ENCODE measurements around the gene SAMD9L. TPM values are rescaled to one million over a fixed set of nuclear protein-coding genes. Genes with fewer than 3 reads are reported as not detected.

SAMD9L gene
- 1 to 10 TPM; 2.0 to 8.9 (median 4.9) TPM for polyA plus RNA-seq

DNA sequence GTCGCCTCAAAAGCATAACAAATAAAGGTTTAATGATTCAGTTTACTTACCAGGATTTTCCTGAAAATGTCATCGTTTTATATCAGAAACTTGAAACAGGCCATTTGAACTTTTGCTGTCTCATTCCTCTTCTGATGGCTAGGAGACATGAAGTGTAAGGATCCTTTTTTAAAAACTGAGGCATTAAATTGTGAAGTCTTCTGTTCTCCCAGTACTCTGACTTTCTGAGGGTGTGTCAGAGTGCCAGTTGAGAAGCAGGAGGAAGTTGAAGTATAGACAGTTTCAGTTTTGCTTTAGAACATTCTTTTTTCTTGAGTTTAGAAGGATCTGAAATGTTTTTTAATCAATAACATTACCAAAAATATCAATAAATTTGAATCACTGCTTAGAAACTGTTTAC lies at the start of gene SAMD9L:
TSS of gene SAMD9L (minus strand) at position 242 of the 400 bp plus-strand sequence. CDS start 12,414 bp downstream, outside the sequence.
- H3K27ac ChIP-seq (ENCODE audit: low read depth, low read length), result no peak within 1 kb of the TSS
- WGBS, 3 donors, result 5 to 43% (median 8%) methylated on average over 2 of the region's 2 CpGs

GRCh38 chr7:93196336-93196735 lies 48.2 kb upstream of the SAMD9L start:
- WGBS, 3 donors, result 42 to 89% (median 49%) methylated on average over 2 of the region's 2 CpGs
- H3K27ac ChIP-seq (ENCODE audit: low read depth, low read length), result no peak overlapping the region

- 60 to 66% (median 65%) methylated on average over 3 of the region's 3 CpGs for WGBS, 3 donors
Observed at GRCh38 chr7:93194386-93194785, 46.2 kb upstream of the SAMD9L start.

GRCh38 chr7:93188870-93189634 lies 40.9 kb upstream of the SAMD9L start:
- 57 to 74% (median 71%) methylated on average over 6 of the region's 6 CpGs for WGBS, 3 donors
- H3K27ac ChIP-seq (ENCODE audit: low read depth, low read length), result no peak overlapping the region

More at GRCh38 chr7:93194386-93194785, 46.2 kb upstream of the SAMD9L start:
- H3K27ac ChIP-seq (ENCODE audit: low read depth, low read length), result no peak overlapping the region

DNA sequence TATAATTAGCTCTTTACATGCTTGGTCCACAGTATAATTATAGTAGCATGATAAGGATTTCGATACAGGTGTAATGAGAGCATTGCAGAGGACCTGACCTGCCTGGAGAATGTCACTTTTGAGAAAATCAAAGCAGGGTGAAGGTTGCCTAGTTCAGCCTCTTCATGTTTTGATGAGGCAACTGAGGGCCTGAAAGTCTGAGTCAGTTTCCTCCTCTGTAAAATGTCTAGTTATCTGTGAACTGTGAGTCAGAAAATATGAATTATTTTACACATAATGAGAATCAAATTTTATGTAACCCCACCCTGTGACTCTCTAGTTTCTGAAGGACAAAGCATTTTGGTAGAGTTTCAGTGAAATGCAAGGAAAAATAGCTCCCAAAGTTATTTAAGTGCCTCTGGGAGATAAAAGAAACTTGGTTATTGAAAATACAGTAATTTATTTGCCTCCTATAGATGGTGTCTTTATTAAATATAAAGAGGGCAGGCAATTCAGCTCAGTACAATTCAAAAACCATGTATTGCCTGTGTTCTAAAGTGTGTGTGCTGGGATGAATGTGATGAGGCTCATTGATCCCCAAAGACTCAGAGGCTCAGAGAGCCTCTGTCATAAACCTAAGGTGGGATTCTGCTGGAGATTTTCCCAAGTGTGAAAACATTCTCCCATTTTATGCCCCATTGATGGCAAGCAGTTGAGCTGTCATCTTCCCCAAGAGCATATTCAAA lies 37.3 kb upstream of the SAMD9L start:
- 53 to 76% (median 62%) methylated on average over 1 of the region's 1 CpG for WGBS, 3 donors
- H3K27ac ChIP-seq (ENCODE audit: low read depth, low read length), result no peak overlapping the region

DNA sequence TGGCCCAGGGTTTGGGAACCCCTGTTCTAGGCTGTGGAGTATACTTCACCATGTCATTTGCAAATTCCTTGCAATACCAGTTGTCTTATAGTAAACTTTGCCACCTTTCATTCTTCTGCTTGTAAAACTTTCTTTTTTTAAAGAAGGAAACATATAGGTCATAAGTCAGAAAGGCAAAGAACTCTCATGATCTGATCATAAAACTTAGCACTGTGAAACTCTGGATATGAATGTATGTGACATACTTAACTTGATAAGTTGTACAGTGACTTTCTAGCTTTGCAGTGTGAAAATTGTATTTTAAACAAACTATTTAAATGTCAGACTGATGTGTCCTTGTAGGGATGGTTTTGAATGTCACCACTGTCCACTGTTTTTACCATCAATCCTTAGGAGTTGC lies 31.0 kb upstream of the SAMD9L start:
- H3K27ac ChIP-seq (ENCODE audit: low read depth, low read length), result no peak overlapping the region

DNA sequence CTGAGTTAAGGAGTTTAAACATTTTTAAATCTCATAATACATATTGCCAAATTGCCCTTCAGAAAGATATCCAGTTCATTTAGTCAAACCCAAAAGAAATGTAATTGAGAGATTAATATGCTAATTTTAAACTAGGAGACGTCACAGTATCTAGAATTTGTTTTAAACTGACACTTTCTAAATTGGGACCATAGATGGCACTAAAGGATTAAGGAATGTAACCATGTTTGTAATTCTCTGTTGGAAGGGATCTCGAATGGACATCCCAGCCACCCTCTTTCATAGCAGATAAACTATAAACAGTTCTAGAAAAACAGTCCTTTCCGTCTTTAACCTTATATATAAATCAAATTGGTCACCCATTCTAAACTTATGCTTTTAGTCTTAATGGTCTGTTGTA lies 30.0 kb upstream of the SAMD9L start:
- WGBS, 3 donors, result 11 to 20% (median 18%) methylated on average over 3 of the region's 3 CpGs
- H3K27ac ChIP-seq (ENCODE audit: low read depth, low read length), result no peak overlapping the region

DNA sequence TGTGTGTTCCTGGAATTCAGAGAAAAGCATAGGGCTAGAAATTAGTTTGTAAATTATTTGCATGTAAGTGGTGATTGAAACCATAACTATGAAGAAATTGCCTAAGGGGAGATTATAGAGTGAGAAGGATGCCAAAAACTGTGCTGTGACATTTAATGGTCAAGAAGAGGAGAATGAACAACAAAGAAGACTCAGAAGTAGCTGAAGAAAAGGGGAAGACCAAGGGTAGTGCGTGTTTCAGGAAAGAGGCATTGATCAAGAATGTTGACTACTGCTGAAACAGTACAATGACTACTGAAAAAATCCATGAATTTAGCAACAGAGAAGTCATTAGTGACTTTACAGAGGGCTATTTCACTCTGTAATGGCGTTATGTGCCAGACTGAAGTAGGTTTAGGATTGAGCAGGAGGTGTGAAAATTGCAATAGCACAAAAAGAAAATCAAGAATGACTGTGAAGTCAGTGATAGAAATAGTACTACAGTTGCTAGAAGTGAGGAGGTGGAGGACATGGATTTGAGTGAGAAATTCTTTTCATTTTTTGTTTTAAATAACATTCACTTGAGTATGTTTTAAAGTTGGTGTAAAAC lies 28.9 kb upstream of the SAMD9L start:
- no peak overlapping the region for H3K27ac ChIP-seq (ENCODE audit: low read depth, low read length)
- WGBS, 3 donors, result 46 to 55% (median 50%) methylated on average over 2 of the region's 2 CpGs

DNA sequence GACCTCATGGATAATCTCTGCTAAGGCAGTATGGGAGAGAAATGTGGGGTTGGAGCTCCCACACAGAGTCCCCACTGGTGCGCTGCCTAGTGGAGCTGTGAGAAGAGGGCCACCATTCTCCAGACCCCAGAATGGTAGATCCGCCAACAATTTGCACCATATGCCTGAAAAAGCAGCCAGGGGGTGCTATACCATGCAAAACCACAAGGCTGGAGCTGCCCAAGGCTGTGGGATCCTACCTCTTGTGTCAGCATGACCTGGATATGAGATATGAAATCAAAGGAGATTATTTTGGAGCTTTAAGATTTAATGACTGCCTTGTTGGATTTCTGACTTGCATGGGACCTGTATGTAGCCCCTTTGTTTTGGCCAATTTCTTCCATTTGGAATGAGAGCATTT lies 27.0 kb upstream of the SAMD9L start:
- 94% methylated on average over 2 of the region's 2 CpGs for WGBS, 3 donors
- no peak overlapping the region for H3K27ac ChIP-seq (ENCODE audit: low read depth, low read length)

- H3K27ac ChIP-seq (ENCODE audit: low read depth, low read length), result no peak overlapping the region
- WGBS, 3 donors, result 55 to 82% (median 77%) methylated on average over 2 of the region's 2 CpGs
Observed at GRCh38 chr7:93172683-93173082, 24.5 kb upstream of the SAMD9L start.

DNA sequence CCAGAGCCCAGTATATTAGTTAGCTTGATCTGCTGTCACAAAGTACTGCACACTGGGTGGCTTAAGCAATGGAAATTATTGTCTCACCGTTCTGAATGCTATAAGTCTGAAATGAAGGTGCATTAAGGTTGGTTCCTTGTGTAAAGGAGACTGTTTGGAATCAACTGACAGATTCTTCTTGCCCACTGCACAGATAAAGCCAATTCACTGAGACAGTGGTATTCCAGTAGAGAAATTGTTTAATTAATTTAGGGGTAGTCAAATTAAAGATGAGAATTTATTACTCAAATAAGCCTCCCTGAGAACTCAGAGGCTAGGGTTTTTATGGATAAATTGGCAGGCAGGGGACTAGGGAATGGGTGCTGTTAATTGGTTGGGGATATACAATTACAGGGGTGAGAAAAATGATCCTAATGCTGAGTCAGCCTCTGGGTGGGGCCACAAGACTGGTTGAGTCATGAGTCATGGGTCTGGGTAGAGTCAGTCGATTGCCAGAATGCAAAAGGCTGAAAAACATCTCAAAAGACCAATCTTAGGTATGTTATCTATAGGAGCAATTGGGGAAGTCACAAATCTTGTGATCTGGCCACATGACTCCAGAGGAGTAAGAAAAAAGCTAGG lies 23.5 kb upstream of the SAMD9L start:
- H3K27ac ChIP-seq (ENCODE audit: low read depth, low read length), result no peak overlapping the region
- WGBS, 3 donors, result 59 to 77% (median 59%) methylated on average over 2 of the region's 2 CpGs

DNA sequence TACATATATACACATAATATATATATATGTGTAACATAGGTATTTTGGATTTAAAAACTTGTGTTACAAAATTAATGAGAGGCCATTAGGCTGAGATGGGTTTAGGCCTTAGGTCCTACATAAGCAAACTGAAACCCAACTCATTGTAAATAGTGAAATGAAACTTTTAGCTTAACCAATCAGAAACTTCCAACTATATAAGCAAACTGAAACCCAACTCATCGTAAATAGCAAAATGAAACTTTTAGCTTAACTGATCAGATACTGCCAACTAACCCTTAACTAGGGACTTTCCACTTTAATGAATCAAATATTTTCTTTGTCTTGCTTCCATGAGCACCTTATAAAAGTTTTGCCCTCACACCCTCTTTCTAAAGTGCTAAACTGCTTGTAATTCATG lies 17.3 kb upstream of the SAMD9L start:
- 53 to 67% (median 59%) methylated on average over 1 of the region's 1 CpG for WGBS, 3 donors

GRCh38 chr7:93164766-93165165 lies 16.6 kb upstream of the SAMD9L start:
- 60 to 92% (median 88%) methylated on average over 2 of the region's 2 CpGs for WGBS, 3 donors

More for the DNA sequence above, 17.3 kb upstream of the SAMD9L start:
- H3K27ac ChIP-seq (ENCODE audit: low read depth, low read length), result no peak overlapping the region

DNA sequence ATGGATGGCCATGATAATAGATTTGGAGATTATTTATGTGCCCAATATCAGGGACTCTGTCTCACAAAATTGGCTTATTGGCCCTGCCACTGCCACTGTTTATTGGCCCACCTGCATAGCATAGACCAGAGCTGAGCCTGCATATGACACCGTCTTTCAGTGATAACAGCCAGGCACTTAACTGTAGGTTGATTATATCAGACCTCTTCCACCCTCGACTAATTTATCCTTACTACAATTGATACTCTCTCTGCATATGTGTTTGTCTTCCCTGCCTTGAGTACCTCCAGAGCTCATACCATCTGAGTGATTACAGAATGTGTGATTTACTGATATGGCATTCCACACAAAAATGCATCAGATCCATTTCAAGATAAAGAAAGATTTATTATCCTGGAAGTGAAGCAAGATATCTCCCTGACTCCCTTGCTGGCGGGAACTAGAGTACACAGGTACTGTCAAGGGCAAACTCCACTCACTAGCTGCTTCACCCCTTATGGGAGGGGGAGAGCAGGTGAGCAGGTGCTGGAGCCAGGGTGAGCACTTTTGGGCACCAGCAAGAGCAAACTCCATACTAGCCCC lies 13.1 kb upstream of the SAMD9L start:
- WGBS, 3 donors, result 37 to 78% (median 73%) methylated on average over 3 of the region's 3 CpGs
- no peak overlapping the region for H3K27ac ChIP-seq (ENCODE audit: low read depth, low read length)

More at GRCh38 chr7:93164766-93165165, 16.6 kb upstream of the SAMD9L start:
- no peak overlapping the region for H3K27ac ChIP-seq (ENCODE audit: low read depth, low read length)

GRCh38 chr7:93160410-93160809 lies 12.2 kb upstream of the SAMD9L start:
- no peak overlapping the region for H3K27ac ChIP-seq (ENCODE audit: low read depth, low read length)
- WGBS, 3 donors, result 51 to 94% (median 75%) methylated on average over 1 of the region's 1 CpG

DNA sequence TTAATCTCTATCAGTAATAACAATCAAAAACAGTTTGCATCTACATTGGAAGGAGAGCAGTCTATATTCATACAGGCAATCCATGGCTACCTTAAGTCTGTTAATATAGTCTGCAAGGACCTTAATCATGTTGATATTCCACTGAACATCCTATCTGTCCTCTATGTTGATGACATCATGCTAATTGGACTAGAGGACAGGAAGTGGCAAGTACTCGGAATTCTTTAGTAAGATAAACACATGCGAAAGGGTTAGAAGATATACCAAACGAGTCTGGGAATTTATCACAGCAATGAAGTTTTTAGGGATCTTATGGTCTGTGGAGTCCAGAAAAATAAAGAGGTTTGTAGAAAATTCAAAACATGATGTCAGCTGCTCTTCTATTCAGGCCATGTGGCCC lies 11.3 kb upstream of the SAMD9L start:
- whole genome bisulfite sequencing, 3 donors, result 57 to 65% (median 64%) methylated on average over 3 of the region's 3 CpGs
- no peak overlapping the region for H3K27ac ChIP-seq (ENCODE audit: low read depth, low read length)

DNA sequence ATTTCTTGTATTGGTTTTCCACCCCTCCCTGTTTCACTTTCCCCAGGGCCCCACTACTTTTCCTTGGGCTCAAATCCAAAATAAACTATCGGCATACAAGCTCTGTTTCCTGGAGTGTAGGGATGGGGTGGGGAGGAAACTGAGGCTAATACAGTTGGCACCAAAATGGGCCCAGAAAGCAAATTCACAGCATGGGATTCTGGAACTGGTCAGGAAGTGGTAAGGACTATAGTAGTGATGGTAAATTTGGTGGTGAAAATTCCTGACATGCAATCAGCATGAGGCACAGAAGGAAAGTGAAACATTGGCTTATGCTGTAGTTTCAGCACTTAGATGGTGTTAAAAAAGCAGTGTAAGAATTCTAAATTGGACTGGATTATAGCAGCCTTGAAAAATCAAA lies 8.7 kb upstream of the SAMD9L start:
- whole genome bisulfite sequencing, 3 donors, result 40 to 74% (median 52%) methylated on average over 1 of the region's 1 CpG
- no peak overlapping the region for H3K27ac ChIP-seq (ENCODE audit: low read depth, low read length)

DNA sequence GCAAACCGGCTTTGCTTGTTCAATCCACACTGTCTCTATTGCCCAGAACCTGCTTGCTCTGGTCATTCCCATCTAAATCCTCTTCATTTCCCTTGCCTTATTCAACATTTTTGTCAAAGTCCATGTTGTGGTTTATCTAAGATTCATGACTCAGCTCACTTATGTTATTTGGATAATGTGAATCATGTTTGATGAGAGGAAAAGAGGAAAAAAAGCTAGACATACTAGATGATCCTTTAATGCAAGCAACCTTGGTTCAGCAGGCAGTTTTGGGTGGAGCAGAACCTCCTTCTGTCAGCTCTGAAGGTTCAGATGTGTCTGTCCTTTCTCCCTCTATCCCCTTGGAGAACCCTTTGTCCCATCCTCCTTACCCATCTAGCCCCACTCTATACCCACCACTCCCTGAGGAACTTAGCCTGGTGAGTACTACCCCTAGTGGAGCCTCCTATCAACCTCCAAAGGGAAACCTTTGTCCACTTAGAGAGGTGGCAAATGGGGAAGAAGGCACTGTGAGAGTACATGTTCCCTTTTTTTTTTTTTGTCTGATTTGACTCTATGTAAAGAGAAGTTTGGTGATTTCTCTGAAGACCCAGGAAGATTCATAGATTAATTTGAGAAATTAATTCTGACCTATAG lies 2.1 kb upstream of the SAMD9L start:
- 89 to 98% (median 95%) methylated on average over 1 of the region's 1 CpG for WGBS, 3 donors
- no peak overlapping the region for H3K27ac ChIP-seq (ENCODE audit: low read depth, low read length)

All from adipose tissue (tissue), 3 donors.